NCI-H1105 treated with DMSO at 0.1 percent for 48 hours (cell line): ENCODE data around the gene TUBB1.

ENCODE experiments used
- DNase-seq: peaks from one replicate; lab custom pipeline; 2025; lab: John Stamatoyannopoulos, UW

Gene TUBB1

DNA sequence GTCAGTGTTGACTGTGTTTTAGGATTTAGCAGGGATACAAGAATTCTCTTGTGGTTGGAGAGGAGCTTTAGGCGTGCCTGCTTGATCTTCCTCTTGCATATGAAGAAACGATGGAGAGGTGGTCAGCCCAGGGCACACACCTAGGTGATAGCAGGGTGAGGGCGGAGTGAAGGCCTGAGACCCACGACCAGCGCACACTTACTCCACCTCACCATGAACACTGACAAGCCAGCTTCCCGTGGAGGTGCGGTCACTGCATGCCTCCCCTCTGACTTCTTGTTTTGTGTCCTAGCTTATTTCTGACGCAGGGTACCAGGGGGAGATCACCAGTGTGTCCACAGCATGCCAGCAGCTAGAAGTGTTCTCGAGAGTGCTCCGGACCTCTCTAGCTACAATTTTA, 30.0 kb upstream of the TUBB1 start:
- no peak for DNase-seq

DNA sequence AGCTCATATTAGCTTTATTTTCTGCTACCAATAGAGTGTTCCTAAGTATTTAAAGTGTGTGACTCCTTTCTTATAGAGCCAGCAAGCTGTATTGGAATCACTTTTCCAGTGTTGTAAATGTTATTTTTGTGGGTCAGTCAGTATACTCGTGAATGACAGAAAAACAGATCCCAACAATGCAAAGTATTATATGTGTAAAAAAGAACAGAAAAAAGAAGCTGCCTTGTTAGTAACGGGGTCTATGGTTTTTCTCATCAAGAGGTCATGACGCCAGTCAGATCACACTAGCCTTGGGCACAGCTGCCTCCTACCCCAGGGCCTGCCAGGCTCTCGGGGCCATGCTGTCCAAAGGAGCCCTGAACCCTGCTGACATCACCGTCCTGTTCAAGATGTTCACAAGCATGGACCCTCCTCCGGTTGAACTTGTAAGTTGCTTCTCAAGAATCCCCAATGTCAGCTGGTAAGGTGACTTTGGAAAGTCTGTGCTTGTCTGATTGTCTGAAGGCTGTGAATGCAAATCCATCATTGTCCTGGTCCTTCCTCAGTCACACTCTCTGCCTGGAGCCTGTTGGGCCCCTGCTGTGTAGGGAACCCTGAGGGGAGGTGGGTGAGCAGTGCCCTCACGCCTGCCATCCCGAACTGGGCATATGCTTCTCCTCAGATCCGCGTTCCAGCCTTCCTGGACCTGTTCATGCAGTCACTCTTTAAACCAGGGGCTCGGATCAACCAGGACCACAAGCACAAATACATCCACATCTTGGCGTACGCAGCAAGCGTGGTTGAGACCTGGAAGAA, 28.4 kb upstream of the TUBB1 start:
- no peak for DNase-seq

DNA sequence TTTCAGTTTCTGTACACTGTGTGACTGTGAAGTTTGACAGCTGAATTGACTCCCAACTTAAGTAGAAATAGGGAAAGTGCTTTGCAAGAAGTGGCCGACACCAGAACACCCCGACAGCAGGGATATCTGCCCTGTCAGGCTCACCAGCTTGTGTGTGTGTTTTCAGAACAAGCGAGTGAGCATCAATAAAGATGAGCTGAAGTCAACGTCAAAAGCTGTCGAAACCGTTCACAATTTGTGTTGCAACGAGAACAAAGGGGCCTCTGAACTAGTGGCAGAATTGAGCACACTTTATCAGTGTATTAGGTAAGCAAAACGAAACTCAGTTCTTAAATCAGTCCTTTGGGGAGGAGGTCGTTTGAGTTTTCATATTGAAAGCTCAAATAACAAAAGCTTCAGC, 27.5 kb upstream of the TUBB1 start:
- DNase-seq: no peak

DNA sequence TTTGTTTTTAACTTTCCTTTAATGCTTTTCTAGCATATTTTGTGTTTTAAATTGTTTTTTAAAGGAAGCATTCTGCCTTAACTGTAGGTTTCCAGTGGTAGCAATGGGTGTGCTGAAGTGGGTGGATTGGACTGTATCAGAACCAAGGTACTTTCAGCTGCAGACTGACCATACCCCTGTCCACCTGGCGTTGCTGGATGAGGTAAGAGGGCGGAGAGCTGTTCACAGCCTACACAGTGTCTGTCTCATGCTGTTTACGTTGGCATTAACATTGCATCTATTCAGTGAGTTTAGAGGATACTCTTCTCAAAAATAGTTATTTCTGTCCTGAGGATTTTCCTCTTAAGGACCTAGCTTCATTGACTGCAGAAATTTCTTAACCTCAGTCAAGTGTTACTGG, 26.3 kb upstream of the TUBB1 start:
- no peak for DNase-seq

DNA sequence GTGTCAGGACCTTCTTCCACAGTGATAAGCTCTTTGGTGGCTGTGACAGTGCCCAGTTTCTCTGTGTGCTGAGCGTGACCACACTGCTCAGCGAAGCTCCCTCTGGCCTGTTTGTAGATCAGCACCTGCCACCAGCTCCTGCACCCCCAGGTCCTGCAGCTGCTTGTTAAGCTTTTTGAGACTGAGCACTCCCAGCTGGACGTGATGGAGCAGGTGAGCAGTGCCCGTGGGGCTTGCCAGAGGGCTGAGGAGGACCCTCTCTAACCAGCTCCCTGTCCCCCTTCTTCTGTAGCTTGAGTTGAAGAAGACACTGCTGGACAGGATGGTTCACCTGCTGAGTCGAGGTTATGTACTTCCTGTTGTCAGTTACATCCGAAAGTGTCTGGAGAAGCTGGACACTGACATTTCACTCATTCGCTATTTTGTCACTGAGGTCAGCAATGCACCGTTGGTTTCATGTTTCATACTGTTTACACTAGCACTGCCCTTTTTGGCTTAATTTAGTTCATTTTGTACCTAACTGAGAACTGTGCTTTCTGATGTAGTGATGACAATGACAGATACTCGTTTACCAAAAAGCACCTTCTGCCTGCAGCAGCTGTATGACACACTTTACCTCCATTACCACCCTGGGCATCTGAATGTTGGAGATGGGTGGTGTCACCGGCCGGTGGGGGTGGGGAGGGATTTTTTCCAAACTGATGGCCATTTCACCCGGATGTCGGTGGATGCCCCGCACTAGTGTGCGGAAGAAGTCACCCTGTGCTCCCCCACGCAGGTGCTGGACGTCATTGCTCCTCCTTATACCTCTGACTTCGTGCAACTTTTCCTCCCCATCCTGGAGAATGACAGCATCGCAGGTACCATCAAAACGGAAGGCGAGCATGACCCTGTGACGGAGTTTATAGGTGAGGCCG, 25.6 kb upstream of the TUBB1 start:
- no peak for DNase-seq

DNA sequence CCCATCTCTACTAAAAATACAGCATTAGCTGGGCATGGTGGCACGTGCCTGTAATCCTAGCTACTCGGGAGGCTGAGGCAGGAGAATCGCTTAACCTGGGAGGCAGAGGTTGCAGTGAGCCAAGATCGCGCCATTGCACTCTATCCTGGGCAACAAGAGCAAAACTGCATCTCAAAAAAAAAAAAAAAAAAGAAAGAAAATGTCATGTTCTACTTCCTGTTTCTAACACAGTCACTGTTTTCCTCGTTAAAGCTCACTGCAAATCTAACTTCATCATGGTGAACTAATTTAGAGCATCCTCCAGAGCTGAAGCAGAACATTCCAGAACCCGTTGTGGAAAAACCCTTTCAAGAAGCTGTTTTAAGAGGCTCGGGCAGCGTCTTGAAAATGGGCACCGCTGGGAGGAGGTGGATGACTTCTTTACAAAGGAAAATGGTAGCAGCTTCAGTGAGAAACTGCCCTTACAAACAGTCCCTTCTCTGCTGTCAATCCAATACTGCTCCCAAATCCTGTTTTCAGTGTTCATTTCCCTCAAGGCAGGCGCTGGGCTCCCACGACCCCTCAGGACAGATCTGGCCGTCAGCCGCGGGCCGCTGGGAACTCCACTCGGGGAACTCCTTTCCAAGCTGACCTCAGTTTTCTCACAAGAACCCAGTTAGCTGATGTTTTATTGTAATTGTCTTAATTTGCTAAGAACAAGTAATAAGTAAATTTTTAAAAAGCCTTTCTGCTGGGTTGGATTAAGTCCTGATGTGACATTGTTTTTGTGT, 24.7 kb upstream of the TUBB1 start:
- no peak for DNase-seq

DNA sequence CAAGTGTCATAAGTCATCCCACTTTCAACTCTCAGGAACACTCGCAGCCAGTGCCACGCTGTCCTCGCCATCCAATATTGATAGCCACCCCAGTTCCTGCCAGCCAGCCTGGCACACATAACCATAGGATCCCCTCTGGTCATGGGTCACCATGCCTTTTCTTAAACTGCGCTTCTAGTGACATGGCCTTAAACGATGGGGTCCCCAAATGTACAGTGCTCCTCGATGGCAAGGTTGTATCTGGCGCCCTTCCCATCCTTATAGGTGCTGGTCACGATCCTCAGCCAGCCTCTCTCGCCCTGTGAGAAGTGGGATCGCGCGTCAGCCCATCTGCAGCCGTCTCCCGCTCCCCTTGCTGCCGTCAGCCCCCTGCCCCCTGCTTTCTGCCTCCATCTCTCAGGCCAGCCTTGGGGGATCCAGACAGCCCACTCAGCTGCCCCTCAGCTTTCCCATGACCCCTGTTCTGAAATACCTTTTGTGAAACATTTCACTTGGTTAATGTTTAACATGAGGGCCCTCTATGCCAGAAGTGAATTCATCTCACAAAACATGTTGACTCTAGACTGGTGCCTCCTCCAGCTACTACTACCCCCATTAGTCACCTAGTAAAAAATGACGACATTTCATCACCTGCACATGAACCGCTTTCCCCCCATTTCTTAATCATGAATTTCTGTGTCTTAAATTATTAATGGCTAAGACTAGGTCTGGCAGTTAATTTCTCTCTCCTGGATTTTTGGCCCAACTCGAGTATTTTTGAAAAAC, 23.6 kb upstream of the TUBB1 start:
- DNase-seq: no peak

DNA sequence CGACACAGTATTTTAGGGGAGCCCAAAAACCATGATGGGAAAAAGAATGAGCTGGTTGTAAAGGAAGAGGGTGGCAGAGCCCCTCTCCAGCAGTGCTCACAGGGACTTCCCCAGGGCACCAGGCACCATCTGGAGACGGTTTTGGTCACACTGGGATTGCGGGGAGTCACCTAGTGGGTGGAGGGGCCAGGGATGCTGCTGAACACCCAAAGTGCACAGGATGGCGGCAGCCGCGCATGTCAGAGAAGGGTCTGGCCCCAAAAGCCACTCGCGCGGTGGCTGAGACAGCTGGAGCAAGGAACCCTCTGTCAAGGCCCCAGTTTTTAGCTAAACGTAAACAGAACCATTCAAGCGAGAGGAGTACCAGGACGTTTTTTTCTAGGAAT, 23.0 kb upstream of the TUBB1 start:
- DNase-seq: no peak

DNA sequence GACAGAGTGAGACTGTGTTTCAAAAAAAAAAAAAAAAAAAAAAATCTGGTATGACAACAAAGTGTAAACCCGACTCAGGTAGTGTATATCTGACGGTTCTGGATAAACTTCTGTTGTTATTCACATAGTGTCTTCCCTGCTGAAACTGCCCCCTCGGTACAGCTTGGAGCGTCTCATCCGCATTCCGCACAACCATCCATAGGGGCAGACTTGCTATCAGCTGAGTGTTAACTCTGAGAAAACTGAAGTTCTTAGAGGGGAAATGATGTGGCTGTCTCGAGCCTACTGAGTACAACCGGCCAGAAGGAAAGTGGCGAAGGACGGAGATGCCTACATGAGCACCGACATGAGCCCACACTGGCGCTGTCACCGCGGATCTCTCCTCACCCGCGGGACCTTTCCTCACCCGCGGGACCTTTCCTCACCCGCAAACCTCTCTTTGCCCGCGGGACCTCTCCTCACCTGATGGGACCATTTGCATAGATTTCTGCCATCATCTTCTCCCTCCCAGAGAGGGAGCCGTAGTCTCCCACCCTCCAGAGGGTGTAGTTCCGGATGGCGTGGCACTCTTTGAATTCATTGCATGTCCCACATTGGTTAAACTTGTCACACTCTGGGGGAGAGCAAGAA, 22.0 kb upstream of the TUBB1 start:
- DNase-seq: no peak

DNA sequence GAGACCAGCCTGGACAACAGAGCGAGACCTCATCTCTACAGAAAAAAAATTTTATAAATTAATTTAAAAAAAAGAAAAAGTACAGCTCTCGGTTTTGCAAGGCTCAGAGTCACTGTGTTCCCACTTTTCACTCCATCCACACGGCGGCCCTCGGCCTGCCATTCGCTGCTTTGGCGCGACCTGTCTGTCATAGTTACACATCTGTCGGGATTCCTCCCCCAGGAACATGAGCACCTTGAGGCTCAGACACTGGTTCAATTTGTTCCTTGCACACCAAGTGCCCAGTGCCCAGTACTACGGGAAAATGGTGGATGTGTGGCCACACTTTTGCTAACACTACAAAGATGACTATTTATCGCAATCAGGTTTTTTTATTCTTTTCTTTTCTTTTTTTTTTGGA, 20.6 kb upstream of the TUBB1 start:
- no peak for DNase-seq

DNA sequence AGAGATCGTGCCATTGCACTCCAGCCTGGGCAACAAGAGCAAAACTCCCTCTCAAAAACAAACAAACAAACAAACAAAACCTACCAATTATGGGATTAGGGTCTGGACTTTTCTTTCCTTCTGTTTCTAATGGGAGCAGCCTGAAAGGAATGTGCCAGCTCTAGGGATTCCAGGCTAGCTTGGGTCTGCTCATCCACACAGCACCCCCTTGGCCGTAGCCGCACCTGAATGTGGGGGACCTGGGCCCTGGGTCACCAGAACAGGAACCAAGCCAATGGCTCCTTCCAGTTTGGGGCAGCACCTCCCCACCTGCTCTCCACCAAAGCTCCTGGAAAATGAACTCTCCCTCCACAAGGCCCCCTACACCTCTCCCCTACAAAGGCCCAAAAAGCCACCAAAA, 18.9 kb upstream of the TUBB1 start:
- no peak for DNase-seq

DNA sequence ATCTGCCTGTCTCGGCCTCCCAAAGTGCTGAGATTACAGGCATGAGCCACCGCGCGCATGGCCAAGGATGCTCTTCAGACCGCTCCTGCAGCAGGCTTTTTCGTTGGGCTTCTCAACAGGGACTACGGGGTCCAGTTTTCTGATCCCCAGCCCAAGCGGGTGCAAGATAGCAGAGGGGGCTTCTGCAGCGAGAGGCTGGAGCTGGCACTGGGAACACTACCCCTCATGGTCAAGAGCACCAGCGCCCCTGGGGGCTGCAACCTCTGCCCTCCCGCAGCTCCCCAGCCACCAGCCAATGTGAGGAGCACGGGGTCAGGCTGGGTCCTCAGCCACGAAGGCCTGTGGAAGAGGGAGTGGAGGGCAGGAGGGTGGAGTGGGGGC, 18.2 kb upstream of the TUBB1 start:
- DNase-seq: no peak

DNA sequence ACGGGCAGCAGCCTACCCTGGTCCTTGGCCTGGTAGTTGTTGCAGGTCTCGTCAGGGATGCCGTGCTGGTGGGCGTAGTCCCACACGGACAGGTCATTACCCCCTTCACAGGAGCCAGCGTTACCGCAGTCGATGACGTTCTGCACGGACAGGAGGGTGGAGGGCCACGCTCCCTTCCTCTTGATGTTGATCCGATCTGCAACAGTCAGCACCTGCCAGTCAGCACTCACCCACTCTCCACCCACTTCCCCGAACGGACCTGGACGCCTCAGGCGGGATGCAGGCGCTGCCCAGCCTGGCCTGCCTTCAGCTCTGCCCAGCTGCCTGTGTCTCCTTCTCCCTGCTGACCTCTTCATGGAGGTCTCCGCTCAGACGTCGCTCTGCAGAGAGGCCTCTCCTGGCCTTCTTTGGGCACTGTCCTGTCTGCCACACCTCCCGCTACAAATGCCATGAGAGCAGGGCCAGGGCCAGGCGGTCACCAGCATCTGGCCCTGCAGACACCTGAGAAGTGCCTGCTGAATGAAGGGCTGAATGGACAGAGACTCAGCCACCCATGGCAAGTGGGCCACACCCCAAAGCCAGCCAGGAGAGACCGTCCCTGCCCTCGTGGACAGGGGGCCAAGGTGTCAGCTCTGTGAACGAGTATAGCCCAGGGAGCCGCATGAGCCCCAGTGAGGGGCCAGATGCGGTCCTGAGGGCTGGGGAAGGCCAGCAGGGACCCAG, 17.6 kb upstream of the TUBB1 start:
- no peak for DNase-seq

DNA sequence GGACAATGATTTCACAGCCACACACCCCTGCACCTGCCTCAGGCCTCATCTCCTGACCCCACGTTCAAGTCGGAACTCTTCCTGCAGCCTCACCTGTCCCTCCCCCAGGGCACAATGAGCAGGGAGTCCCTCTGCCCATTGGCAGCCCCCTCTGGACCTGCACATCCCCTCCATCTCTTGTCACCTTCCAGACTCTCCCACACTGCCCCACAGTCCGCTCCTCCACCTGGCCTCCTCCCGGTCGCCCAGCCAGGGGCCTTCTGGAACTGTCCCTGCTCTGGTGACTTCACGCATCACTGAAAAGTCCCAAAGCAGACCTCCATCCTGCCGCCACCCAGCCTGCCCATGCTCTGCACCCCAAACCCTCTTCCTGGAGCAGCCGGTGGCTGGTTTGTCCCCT, 16.8 kb upstream of the TUBB1 start:
- DNase-seq: no peak

DNA sequence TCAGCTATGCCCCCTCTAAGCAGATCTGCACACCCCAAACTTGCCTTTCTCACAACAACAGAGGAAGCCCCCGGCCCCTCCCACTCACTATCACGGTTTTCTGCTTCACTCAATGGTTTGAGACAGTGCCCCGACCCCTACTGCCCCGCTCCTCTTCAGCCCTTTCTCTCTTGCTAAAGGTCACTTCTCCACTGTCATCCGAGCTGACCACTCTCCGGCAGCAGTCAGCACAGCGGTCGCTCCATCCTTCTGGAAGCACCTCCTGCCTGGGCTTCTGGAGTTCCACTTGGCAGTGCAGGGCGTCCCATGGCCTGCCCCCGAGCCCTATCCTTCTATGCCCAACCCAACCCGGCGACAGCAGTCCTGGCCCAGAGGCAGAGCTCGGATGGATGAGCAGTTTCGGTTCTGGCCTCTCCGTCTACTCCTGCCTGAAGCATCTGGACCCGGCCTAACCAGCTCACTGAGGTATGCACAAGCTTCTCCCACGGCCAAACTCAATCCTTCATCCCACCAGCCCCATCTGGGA, 16.3 kb upstream of the TUBB1 start:
- DNase-seq: no peak

DNA sequence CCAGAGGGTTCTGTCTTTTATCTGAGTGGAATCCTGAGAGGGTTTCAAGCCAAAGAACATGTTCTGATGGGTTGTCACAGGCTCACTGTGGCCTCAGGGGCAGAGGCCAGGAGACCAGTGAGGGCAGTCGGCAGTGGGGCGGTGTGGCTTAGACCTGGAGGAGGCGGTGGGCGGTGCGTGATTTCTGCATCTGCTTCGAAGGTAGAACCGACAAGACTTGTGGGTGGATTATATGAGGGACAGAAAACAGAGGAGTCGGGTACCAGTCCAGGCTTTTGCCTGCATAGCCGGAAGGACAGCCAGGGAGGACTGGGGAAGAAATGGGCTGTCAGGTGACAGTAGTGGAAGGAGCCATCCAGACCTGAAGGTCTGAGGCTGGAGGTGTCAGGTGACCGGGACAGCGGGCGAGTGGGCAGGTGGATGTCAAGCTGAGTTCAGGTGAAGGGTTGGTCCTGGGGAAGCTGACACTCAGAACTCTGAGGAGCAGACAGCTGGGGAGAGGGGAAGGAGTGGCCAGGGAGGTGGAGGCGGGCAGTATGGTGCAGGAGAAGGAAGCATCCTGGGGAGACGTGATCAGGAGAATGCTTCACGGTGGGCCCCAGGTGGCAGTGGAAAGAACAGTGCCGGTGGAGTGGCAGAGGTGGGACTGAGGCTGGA, 15.3 kb upstream of the TUBB1 start:
- DNase-seq: no peak

DNA sequence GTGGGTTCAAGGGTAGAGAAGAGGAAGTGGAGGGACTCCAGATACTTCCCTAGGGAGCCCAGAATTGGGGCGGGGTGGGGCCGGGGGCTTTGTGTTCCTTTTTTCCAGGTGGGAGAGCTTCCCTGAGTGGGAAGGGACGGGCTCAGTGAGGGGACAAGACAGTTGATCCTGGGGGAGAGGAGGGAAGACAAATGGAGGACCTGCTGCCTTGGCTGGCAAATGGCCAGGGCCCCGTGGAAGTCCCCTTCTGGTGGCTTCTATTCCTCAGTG, 14.8 kb upstream of the TUBB1 start:
- no peak for DNase-seq

DNA sequence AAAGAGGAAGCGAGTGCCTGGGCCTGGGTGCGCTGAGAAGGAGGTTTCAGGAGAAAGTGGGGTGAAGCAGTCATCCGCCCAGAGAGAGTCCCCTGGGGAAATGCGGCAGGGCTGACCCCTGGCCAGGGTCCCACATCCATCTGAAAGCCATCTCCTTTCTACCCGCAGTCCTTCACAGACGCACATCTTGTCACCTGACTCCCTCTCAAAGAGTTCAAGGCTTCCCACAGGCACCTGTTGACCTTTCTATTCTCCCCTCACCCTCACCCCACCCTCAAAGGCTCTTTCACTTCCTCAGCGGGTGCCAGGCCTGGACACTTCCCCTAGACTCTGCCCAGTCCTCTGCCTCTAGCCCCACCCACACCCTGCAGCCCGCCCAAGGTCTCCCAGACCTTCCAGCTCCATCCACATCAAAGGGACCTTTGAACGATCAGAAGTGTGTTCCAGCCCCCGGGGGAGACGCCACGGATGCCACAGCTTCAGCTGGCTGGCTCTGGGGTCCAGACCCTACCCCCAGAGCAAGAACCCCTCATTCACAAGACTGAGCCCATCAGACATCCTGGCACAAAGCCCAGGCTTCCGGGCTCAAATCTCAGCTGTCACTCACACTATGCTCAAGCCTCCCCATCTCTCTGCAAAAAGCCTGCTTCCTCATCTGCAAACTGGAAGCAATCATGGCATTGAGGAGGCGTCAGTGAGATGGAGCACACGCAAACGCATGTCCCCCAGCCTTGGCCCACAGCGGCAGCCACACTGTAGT, 14.3 kb upstream of the TUBB1 start:
- DNase-seq: peak; percentile 14

DNA sequence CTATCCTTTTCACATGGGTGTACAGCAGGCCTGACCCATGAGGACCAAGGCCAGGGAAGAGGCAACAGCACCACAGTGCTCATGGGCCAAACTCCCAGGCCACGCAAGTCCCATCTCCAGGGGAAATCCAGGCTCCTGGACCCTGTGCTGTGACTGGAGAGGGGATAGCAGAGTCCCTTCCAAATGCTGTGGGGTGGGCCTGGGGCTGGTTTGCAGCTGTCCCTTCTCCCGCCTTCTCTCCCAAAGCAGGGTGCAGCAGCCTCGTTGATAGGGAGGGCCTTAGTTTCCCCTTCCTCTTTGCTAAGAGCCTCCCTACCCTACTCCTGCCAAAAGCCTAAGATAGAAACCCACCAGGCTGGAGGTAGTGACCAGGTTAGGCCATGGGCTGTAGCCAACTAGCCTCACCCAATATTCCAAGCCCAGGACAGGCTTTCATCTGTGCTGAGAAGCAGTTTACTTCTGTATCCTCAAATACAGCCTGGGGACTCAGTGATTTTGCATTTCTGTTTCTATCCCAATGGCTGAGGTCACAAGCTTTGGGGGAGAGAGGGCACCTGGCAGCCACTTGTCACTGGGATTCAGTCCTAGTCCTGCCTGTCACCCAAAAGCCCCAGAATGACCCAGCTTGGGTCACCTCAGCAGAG, 13.6 kb upstream of the TUBB1 start:
- no peak for DNase-seq
